HG03521 (cell line): ENCODE data around the gene MAN2A2.
"Not testable (repeated sequence)": the region's sequence is repeated elsewhere in the genome, so short reads cannot be mapped to it uniquely, and the experiment has no call there.

Source experiments
- ATAC-seq: cut with Tn5 transposase; IDR thresholded peaks from one replicate; pipeline ENCODE4 v1.9.1; 2021; ENCODE audit warnings: mild to moderate bottlenecking, moderate library complexity; ENCODE audit not compliant: unreplicated experiment

Gene MAN2A2

DNA sequence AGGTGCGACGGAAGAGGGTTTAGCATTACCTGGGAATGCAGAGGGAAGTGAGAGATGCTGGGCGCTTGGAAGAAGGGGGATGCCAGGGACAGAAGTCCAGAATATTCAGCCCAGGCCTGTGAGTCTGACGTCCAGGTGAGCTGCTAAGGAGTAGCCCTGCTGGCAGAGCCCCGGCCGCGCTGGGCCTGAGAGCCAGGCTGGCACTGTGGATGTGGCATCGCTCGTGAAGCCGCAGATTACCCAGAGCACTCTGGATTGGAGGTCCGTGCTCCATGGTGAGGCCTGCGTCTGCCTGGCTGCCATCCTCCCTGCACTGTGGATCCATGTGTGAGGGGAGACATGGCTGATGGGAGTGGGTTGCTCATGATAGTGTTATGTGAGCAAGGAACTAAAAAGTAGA is 14.5 kb downstream of the MAN2A2 start:
- ATAC-seq = no peak

DNA sequence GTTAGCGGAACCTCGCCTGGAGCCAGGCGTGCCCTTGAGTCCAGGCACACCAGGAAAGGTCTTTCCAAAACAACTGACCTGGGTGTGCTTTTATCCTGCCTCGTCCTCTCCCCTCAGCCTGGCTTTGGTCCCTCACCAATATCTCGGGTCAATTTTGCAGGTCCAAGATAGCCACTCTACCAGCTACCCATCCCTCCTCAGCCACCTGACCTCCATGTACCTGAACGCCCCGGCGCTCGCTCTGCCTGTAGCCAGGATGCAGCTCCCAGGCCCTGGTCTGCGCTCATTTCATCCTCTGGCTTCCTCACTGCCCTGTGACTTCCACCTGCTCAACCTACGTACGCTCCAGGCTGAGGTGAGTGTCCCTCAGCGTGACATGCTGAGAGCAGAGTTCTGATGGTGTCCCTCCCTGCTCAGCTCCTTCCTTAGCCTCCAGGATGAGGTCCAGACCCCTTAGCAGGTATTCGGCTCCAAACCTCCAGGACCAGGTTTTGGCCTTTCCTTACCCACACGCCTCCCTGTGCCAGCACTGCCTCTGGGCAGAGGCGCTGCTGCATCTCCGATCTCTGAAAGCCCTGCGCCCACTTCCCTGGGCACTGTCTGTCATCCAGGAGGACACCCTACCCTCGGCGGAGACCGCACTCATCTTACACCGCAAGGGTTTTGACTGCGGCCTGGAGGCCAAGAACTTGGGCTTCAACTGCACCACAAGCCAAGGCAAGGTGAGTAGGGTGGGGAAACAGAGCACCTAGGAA is 15.1 kb downstream of the MAN2A2 start:
- no peak for ATAC-seq

DNA sequence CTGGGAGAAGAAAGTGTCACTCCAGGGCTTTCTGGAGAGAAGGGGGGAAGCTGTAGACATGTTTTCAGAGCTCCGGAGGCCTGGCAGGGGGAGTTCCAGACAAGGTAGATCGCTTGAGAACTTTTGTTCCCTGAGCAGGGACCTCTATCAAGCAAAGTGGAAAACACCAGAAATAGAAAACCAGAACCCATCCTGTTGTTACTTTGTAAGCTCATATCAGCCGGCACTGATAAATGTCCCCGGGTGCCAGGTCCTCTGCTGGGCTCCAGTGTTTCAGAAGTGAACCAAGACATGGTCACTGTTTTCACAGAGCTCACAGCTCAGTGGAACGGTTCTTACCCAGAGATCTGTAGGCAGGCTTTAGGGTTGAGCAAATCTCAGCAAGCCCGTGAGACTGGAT is 15.7 kb downstream of the MAN2A2 start:
- no peak for ATAC-seq

DNA sequence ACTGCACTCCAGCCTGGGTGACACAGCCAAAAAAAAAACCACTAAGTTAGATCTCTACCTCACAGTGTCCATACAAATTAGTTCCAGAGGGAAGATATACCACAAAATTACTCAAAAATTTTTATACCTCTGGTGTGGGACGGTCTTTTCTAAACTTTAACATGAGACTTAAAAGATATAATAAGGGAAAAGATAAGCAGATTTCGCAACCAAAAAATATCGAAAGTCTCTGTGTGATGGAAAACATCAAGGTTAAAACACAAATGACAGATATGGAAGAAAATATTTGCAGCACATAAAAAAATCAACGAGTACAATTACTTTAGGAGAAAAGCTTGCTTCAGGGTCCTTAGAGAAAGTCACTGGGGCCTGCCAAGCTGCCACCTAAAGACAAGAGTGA is 18.8 kb downstream of the MAN2A2 start:
- ATAC-seq = no peak

DNA sequence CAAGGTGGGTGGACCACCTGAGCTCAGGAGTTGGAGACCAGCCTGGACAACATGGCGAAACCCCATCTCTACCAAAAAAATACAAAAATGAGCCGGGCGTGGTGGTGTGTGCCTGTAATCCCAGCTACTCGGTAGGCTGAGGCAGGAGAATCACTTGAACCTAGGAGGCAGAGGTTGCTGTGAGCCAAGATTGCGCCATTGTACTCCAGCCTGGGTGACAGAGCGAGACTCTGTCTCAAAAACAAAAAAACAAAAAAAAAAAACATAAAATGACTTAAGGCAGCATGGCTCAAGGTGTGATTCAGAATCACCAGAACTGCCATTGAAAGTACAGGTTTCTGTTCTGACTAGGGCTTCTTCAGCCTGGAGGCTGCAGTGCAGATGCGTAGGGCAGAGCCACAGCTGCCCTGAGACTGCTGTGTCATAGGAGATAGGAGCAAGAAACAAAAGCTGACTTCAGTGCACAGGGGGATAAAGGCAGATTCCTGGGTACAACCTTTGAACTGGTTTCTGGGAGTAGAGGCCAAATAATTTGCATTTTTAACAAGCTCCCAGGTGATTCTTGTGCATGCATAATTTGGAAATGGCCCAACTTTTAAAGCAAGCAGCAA is 19.7 kb downstream of the MAN2A2 start:
- peak; percentile 85 for ATAC-seq

DNA sequence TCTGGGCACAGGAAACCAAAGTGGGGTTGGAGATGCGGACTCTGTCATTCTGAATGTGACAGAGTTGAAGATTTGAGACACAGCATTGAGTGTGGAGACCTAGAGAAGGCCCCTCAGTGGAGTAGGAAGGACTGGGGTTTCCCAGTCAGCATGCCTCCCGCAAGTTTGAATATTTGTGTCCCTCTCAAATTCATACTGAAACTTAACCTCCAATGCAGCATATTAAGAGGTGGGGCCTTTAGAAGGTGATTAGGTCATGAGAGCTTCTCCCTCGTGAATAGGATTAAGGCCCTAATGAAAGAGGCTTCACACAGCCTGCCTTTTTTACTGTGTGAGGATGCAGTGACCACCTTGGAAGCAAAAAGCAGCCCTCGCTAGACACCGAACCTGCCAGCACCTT is 21.3 kb downstream of the MAN2A2 start:
- ATAC-seq = peak; percentile 55

DNA sequence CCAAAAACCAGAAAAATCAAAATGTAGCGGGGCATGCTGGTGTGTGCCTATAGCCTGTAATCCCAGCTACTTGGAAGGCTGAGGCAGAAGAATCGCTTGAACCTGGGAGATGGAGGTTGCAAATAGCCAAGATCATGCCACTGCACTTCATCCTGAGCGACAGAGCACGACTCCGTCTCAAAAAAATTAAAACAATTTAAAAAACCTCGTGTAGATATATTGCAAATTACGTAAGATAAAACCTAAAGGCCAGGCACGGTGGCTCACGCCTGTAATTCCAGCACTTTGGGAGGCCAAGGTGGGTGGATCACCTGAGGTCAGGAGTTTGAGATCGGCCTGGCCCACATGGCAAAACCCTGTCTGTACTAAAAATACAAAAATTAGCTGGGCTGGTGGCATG is 23.7 kb downstream of the MAN2A2 start:
- ATAC-seq = not testable (repeated sequence)

DNA sequence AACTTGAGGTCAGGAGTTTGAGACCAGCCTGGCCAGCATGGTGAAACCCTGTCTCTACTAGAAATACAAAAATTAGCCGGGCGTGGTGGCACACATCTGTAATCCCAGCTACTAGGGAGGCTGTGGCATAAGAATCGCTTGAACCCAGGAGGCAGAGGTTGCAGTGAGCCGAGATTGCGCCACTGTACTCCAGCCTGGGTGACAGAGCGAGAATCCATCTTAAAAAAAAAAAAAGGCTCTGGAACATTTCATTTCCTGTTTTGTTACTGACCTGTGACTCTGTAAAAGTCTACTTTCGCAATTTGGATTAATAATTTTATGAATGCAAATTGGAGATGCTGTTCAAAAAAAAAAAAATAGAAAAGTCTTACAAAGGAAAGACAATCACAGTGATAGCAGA is 25.0 kb downstream of the MAN2A2 start:
- not testable (repeated sequence) for ATAC-seq

DNA sequence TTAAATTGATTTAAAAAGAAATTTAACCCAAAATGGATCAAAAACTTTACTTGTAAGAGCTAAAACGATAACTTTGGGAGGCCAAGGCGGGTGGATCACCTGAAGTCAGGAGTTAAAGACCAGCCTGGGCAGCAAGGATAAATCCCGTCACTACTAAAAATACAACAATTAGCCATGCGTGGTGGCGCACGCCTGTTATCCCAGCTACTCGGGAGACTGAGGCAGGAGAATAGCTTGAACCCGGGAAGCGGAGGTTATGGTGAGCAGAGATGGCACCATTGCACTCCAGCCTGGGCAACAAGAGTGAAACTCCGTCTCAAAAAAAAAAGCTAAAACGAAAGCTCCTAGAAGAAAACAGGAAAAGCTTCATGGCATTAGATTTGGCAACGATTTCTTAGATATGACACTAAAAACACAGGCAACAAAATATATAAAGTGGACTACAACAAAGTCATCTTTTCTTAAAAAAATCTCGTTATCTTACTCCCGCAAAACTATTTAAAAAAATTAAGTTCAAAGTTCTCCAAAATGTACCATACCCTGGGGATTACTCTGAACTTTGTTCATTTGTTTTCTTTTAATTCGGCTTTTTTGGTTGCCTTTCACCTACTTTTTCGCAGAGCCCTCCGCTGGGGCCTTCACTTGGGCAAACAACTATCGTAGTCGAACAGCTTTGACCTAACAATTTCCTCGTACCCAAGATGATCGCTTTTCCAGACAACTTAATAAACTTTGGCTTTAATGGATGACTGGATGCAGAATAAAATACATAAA is 26.3 kb downstream of the MAN2A2 start:
- no peak for ATAC-seq

DNA sequence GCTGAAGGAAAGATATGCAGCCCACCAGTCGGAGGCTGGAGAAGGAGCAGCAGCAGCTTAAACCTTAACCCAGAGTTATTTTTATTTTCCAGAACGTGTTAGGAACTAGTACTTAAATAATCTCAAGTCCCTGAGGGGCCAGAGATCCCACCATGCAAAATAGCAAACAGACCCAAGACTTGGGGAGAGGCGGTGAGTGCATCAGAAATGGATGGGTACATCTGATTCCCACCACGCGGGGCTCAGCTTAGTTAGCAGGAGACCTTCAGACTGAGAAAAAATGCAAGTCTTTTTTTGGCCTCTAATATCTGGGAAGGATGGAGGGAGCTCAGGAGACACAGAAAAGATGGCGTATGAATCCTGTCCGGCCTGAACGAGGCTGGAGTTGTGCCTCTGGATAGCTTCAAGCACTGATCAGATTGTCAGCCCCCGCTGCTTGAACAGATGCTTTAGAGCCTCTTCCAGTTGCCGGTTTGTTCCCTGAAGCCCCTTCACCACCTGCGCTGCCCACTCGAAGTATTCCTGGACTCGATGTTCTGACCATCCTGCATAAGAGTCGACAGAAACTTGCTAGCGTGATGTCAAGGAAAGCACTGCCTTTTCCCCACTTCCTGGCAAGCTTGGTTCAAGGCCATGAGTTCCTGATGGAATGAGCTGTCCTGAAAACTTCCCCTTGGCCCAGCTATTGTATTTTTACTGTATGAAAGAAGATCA is 27.9 kb downstream of the MAN2A2 start:
- no peak for ATAC-seq

DNA sequence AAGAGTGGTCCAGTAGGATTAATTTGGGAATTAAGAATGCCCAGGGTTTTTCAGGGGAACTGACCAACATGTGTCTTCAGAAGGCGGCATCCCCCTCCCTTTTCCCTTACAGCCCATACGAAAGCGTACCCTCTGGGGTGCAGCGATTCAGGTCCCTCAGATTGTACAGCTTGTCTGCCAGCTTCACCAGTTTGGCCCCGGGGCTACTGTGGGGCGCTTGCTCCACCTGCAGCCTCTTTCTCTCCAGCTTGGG is 28.4 kb downstream of the MAN2A2 start:
- no peak for ATAC-seq

DNA sequence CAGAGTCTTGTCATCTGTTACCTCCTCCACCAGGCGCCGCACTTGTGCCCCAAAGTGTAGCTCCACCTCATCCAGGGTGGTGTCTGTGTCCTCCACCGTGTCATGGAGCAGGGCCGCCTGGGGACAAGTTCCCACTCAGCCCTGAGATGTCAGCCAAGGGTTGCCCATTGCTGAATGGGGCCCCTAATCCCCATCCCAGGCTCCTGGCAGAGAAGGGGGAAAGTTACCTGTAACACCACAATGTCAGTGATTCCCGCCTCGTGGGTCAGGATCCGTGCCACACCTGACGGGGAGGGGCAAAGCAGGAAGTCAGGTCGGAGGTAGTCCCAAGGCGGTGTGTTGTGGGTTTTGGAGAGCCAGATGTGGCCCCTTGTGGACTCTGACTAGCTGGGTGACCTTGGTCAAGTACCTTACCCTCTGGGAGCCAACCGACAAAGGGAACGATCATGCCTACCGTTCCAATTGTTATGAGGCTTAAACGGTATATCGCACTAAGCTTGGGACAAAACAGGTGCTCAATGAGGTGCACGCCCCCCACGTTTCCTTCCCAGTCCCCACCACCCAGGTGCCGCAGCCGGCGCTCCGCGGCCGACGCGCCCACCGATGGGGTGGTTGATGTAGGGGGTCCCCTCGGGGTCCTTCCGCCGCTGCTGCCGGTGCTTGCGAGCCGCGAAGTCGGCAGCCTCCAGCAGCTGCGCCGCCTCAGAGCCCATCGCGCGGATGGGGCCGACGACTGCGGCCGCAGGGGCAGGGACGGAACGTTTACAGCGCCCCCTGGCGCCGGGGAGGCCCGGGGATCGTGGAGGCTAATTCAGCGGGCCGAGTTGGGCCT is 28.9 kb downstream of the MAN2A2 start, which contains the start of gene HDDC3:
HDDC3 (minus strand) TSS at position 722 of the 832 bp plus-strand sequence; CDS start at position 713, 9 bp downstream.
- ATAC-seq = peak; percentile 40

DNA sequence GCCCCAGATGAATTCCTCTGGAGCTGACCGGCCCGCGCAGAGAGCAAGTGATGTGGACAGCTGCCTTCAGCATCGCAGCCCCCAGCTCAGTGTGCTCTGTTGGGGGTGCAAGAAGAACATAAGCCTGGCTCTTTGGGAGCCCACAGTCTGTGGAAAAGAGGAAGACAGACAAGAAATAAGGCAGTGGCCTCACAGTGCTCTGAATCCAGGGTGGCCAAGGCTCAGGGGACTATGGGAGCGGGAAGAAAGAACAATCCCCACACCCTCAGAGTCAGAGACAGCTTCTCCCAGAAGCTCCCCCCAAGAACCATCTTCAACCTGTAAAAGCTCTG is 29.5 kb downstream of the MAN2A2 start:
- no peak for ATAC-seq

DNA sequence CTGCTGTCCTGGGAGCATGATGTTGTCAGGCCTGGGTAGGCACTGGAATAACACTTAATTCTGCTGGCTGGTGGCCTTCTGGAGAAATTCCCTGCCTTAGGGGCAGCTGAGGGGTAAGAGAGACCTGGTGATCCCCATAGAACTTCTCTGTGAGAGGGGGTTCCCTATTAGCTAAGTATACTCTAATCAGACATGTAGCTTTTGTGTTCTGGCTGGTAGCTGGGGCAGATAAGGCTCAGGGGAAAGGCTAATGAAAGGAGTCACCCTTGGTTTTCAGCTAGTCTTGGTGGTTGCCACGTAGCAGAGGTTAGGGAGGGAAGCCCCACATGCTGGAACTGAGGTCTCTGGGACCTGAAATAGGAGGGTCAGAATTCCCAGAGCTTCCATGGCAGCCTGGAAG is 30.2 kb downstream of the MAN2A2 start:
- ATAC-seq = no peak

DNA sequence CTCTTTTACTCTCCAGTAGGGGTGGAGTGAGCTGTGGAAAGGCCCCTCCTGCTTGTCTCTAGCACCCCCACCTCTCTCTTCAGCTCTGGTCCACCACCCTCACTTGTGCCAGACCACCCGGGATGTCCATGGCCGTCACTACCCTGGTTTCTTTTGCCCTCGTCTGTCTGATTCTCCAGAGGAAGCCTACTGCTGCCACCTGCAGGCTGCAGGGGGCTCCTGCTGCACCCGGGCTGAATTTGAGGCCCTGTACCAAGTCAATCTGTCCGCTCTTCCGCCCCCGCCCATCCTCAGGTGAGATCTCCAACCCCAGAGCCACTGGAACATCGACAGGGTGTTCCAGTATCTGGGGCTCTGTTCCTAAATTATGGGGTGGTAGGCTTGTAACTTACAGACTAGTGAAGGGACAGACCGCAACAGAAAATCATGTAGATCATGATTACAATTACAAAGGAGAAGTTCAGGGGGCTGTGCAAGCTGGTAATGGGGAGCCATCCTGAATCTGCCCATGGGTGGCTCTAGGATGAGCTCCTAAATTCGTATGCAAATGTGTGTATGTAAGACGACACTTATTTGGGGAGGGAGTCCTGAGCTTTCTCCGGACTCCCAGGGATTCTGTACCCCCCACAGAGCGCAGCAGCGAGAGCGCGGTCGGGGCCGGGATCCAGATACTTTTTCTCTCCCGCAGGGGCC is 31.3 kb downstream of the MAN2A2 start:
- peak; percentile 20 for ATAC-seq

DNA sequence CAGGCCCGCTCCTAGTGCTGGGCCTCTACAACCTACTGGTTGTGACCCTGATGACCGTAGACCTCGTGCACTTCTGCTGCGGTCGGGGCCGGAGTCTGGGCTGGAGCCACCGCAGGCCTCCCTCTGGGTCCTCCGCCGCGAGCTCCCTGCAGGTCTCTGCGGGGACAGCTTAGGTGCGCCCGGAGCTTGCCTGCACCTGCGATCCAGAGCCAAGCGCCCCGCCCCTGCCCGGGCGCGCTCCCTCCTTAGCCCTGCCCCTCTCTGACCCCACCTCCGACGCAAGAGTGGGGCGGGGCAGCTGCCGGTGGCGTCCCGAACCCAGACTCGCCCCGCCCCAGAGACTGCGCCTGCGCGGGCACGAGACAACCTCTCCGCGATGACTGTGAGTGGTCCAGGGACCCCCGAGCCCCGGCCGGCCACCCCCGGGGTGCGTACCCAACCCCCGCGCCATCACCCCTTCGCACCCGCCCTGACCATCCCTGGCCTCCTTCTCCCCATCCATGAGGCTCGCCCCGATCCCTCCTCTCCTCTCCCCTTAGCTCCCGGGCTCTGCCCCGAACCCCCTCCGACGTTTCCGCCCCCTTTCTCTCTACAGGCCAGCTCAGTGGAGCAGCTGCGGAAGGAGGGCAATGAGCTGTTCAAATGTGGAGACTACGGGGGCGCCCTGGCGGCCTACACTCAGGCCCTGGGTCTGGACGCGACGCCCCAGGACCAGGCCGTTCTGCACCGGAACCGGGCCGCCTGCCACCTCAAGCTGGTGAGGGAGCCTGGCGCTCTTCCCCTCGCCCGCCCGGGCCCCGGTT is 32.0 kb downstream of the MAN2A2 start, which contains the start of gene UNC45A:
UNC45A (plus strand) TSS at position 337 of the 803 bp plus-strand sequence; CDS start at position 377, 40 bp downstream.
- ATAC-seq = peak; percentile 60

DNA sequence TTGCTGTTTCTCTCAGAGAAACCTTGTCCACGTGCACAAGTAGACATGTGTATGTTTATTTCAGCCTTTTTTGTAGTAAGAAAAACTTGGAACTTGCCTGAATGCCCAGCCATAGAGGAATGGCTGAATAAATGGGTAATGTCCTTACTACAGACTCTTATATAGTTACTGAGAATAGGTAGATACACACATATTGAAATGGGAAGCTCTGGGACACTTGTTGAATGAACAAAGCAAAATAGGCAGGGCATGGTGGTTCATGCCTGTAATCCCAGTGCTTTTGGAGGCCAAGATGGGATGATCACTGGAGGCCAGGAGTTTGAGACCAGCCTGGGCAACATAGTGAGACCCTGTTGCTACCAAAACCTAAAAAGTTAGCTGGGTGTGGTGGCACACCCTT is 33.7 kb downstream of the MAN2A2 start:
- ATAC-seq = no peak

DNA sequence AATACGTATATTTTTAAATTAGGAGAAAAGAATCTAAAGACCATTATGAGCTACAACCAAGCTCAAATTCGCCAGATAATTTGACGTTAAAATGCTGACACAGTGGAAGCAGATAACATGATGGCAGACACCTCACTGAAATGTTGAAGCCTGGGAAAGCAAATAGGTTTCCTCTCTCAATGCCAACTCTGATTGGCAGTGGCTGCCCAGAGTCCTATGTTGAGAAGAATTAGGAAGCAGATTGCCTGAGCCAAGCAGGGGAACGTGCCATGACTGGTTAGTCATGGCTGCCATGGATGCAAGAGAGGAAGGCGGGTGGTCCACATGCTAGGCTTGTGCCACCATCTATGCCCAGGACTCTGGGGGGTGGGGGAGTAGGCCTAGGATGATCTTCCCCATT is 35.2 kb downstream of the MAN2A2 start:
- no peak for ATAC-seq

DNA sequence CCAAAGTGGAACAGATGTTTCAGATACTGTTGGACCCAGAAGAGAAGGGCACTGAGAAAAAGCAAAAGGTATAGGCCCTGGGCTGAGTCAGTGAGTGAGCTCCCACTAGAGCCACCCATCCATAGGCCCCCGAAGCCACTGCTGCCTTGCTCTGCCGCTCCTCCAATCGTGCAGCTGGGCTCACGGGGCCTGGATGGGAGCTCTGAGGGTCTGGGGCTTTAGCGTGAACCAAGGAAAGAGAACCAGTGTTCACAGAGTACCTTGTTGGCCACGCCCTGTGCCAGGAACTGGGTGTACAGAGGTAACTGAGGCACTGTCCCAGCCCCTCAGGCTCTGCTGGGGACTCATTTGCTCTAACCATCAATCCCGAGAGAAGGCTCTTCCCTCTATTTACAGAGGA is 36.7 kb downstream of the MAN2A2 start:
- ATAC-seq = no peak
